Kidney epithelial cell (primary cell): ENCODE measurements around the gene ZBTB21. TPM values are rescaled to one million over a fixed set of nuclear protein-coding genes. Genes with fewer than 3 reads are reported as not detected.

ENCODE experiments used
- DNase-seq: peaks from one replicate; pipeline ENCODE4 v3.0.0-alpha.2; 2010; ENCODE audit warnings: low read depth
- H3K27me3 ChIP-seq: 2 replicates; pipeline ENCODE4 v1.6.0; 2011; ENCODE audit warnings: low read length; ENCODE audit not compliant: control insufficient read depth, insufficient read depth
- H3K36me3 ChIP-seq: 2 replicates; pipeline ENCODE4 v1.5.1; 2011; ENCODE audit warnings: low read length; ENCODE audit not compliant: control insufficient read depth, insufficient read depth
- H3K4me3 ChIP-seq: 2 replicates; pipeline ENCODE4 v1.5.1; 2011; ENCODE audit warnings: low read depth, mild to moderate bottlenecking, control low read depth, low read length
- CTCF ChIP-seq: IDR thresholded peaks from 2 replicates; pipeline ENCODE4 v1.5.1; 2011; ENCODE audit warnings: mild to moderate bottlenecking, moderate library complexity, low read length, control low read depth, inconsistent platforms; ENCODE audit not compliant: insufficient read depth, poor library complexity, severe bottlenecking
- total RNA-seq: library from RNA; depleted of rRNA; stranded (reverse); fragments of >200 nt; gene quantifications from 2 replicates; pipeline ENCODE4 v1.2.3, GENCODE V29; 2015

ZBTB21 gene
- total RNA-seq, 1 donor from 2014 or later: 13.8 TPM

GRCh38 chr21:42038826-42039425, 28.8 kb upstream of the ZBTB21 start:
- Histone ChIP-seq H3K4me3 (no peak overlapping the region), H3K27me3 (no peaks in the 10 kb centered on the region), H3K36me3 (no peaks in the 10 kb centered on the region)
- no peak for TF ChIP-seq CTCF
- DNase-seq: no peak

- H3K36me3 ChIP-seq: no peaks in the 10 kb centered on the region
- no peak overlapping the region for H3K4me3 ChIP-seq
- TF ChIP-seq CTCF: no peak
- no peak for DNase-seq
- H3K27me3 ChIP-seq: no peaks in the 10 kb centered on the region
These were observed 28.2 kb upstream of the ZBTB21 start for GRCh38 chr21:42038393-42038792.

- Histone ChIP-seq H3K4me3 (no peak overlapping the region), H3K36me3 (no peaks in the 10 kb centered on the region), H3K27me3 (peaks cover 3% of the 10 kb centered on the region)
- TF ChIP-seq CTCF: no peak
- no peak for DNase-seq
These were observed 27.8 kb upstream of the ZBTB21 start for GRCh38 chr21:42037943-42038342.

GRCh38 chr21:42037516-42037915, 27.4 kb upstream of the ZBTB21 start:
- Histone ChIP-seq H3K4me3 (no peak overlapping the region), H3K36me3 (no peaks in the 10 kb centered on the region), H3K27me3 (peaks cover 4% of the 10 kb centered on the region)
- TF ChIP-seq CTCF: no peak
- DNase-seq: no peak

GRCh38 chr21:42036313-42036712, 26.2 kb upstream of the ZBTB21 start:
- no peak for TF ChIP-seq CTCF
- no peak for DNase-seq
- Histone ChIP-seq H3K36me3 (no peaks in the 10 kb centered on the region), H3K4me3 (no peak overlapping the region), H3K27me3 (peaks cover 4% of the 10 kb centered on the region)

GRCh38 chr21:42032968-42033367, 22.8 kb upstream of the ZBTB21 start:
- Histone ChIP-seq H3K36me3 (no peaks in the 10 kb centered on the region), H3K27me3 (peaks cover 4% of the 10 kb centered on the region), H3K4me3 (no peak overlapping the region)
- no peak for TF ChIP-seq CTCF
- no peak for DNase-seq
